M059J (cell line): ENCODE results near the gene KCNK10. TPM values are rescaled to one million over a fixed set of nuclear protein-coding genes. Genes with fewer than 3 reads are reported as not detected.

Experiments used
- DNase-seq: peaks from one replicate; pipeline ENCODE4 v3.0.0-alpha.2; 2012; ENCODE audit warnings: low read depth
- total RNA-seq: library from RNA; depleted of rRNA; stranded (reverse); fragments of >200 nt; shearing (Covaris generic); gene quantifications from 2 replicates; pipeline ENCODE4 v1.2.3, GENCODE V29; 2014

The KCNK10 gene
- total RNA-seq, 1 experiment from 2014 or later = not detected

- DNase-seq = no peak
These were observed 1.2 kb downstream of the KCNK10 start for GRCh38 chr14:88321692-88322503.

GRCh38 chr14:88318406-88318805 is 4.7 kb downstream of the KCNK10 start:
- DNase-seq = no peak

- DNase-seq = no peak
These were observed 6.5 kb downstream of the KCNK10 start for GRCh38 chr14:88316521-88316920.

GRCh38 chr14:88312257-88312656 is 10.8 kb downstream of the KCNK10 start:
- DNase-seq = no peak

- DNase-seq = no peak
These were observed 11.3 kb downstream of the KCNK10 start for GRCh38 chr14:88311780-88312179.

- DNase-seq = no peak
These were observed 12.6 kb downstream of the KCNK10 start for GRCh38 chr14:88310449-88310848.

- no peak for DNase-seq
These were observed 13.0 kb downstream of the KCNK10 start for GRCh38 chr14:88310021-88310420.

GRCh38 chr14:88305528-88306322 is 17.3 kb downstream of the KCNK10 start:
- no peak for DNase-seq

GRCh38 chr14:88303041-88303440 is 20.0 kb downstream of the KCNK10 start:
- DNase-seq = no peak

GRCh38 chr14:88301381-88301780 is 21.7 kb downstream of the KCNK10 start:
- DNase-seq = no peak

GRCh38 chr14:88300817-88301216 is 22.3 kb downstream of the KCNK10 start:
- no peak for DNase-seq

- no peak for DNase-seq
These were observed 23.1 kb downstream of the KCNK10 start for GRCh38 chr14:88299865-88300530.

GRCh38 chr14:88297306-88297705 is 25.8 kb downstream of the KCNK10 start:
- DNase-seq = no peak

- no peak for DNase-seq
These were observed 26.7 kb downstream of the KCNK10 start for GRCh38 chr14:88296351-88296750.

- no peak for DNase-seq
These were observed 33.1 kb downstream of the KCNK10 start for GRCh38 chr14:88289996-88290395.

- DNase-seq = peak; percentile 2
These were observed 33.8 kb downstream of the KCNK10 start for GRCh38 chr14:88289234-88289633.

- no peak for DNase-seq
These were observed 36.8 kb downstream of the KCNK10 start for GRCh38 chr14:88286309-88286708.

- peak; percentile 4 for DNase-seq
These were observed 41.6 kb downstream of the KCNK10 start for GRCh38 chr14:88281447-88281846.

GRCh38 chr14:88276923-88277596 is 46.0 kb downstream of the KCNK10 start:
- no peak for DNase-seq

GRCh38 chr14:88272390-88273269 is 50.4 kb downstream of the KCNK10 start:
- DNase-seq = no peak

- DNase-seq = no peak
These were observed 51.9 kb downstream of the KCNK10 start for GRCh38 chr14:88271205-88271604.
